BE2C (cell line): ENCODE measurements around the gene DNMBP.
"Not testable (repeated sequence)": the region's sequence is repeated elsewhere in the genome, so short reads cannot be mapped to it uniquely, and the experiment has no call there.

Source experiments
- DNase-seq: peaks from one replicate; pipeline ENCODE4 v3.0.0-alpha.2; 2020
- H3K27me3 ChIP-seq: fragments of 250-450 bp; sonication (Bioruptor Pico); 2 replicates; pipeline ENCODE4 v1.5.1; 2020; ENCODE audit warnings: mild to moderate bottlenecking
- H3K36me3 ChIP-seq: fragments of 250-450 bp; sonication (Bioruptor Pico); 2 replicates; pipeline ENCODE4 v1.5.1; 2020; ENCODE audit warnings: mild to moderate bottlenecking
- H3K4me1 ChIP-seq: fragments of 250-450 bp; sonication (Bioruptor Pico); 2 replicates; pipeline ENCODE4 v1.5.1; 2020
- H3K4me3 ChIP-seq: 2 replicates; pipeline ENCODE4 v1.5.1; 2011; ENCODE audit warnings: low read depth, low read length
- H3K9me3 ChIP-seq: fragments of 250-450 bp; sonication (Bioruptor Pico); 2 replicates; pipeline ENCODE4 v1.5.1; 2020
- TF ChIP-seq, protein P1 (sequence below): IDR thresholded peaks from 2 replicates; pipeline ENCODE4 v1.5.1; 2012; ENCODE audit warnings: mild to moderate bottlenecking, low read depth, low read length

Gene DNMBP

GRCh38 chr10:99952799-99953198 lies 56.9 kb downstream of the DNMBP start:
- TF ChIP-seq, protein P1, sequence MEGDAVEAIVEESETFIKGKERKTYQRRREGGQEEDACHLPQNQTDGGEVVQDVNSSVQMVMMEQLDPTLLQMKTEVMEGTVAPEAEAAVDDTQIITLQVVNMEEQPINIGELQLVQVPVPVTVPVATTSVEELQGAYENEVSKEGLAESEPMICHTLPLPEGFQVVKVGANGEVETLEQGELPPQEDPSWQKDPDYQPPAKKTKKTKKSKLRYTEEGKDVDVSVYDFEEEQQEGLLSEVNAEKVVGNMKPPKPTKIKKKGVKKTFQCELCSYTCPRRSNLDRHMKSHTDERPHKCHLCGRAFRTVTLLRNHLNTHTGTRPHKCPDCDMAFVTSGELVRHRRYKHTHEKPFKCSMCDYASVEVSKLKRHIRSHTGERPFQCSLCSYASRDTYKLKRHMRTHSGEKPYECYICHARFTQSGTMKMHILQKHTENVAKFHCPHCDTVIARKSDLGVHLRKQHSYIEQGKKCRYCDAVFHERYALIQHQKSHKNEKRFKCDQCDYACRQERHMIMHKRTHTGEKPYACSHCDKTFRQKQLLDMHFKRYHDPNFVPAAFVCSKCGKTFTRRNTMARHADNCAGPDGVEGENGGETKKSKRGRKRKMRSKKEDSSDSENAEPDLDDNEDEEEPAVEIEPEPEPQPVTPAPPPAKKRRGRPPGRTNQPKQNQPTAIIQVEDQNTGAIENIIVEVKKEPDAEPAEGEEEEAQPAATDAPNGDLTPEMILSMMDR, result no peak
- Histone ChIP-seq H3K27me3 (no peaks in the 10 kb centered on the region), H3K4me1 (no peaks in the 10 kb centered on the region), H3K9me3 (no peaks in the 10 kb centered on the region), H3K4me3 (no peak overlapping the region), H3K36me3 (no peaks in the 10 kb centered on the region; the same call in none of the 2 replicates)
- no peak for DNase-seq

GRCh38 chr10:99946051-99946450 lies 63.7 kb downstream of the DNMBP start:
- not testable (repeated sequence) for DNase-seq, H3K27me3 ChIP-seq, H3K36me3 ChIP-seq, H3K4me1 ChIP-seq, H3K9me3 ChIP-seq, H3K4me3 ChIP-seq

DNA sequence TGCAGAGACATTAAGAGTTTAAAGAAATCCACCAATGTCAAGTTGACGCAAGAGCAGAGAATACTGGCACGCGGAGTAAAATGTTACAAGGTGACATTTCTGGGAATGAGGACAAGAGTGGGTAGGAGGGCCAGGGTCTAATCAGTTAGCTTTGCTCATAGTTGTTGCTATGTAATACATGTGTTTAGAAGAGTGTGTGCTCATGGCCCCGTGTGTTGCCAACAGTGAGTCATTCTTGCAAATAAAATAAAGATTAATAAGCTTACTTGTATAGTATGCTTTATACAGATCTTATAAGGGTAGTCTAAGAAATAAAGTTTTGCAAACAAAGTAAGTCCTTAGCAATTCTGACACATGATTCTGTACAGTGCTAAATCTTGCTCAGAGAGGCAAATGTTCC lies 64.5 kb downstream of the DNMBP start:
- H3K4me3 ChIP-seq, result no peak overlapping the region
- H3K9me3 ChIP-seq, result no peaks in the 10 kb centered on the region
- no peaks in the 10 kb centered on the region for H3K27me3 ChIP-seq
- TF ChIP-seq, protein P1, result no peak
- DNase-seq, result no peak
- no peaks in the 10 kb centered on the region for H3K4me1 ChIP-seq
- H3K36me3 ChIP-seq, result no peaks in the 10 kb centered on the region

GRCh38 chr10:99944860-99945259 lies 64.9 kb downstream of the DNMBP start:
- TF ChIP-seq, protein P1, result no peak
- H3K27me3 ChIP-seq, result no peaks in the 10 kb centered on the region
- no peak overlapping the region for H3K4me3 ChIP-seq
- no peaks in the 10 kb centered on the region for H3K4me1 ChIP-seq
- H3K9me3 ChIP-seq, result no peaks in the 10 kb centered on the region
- no peak for DNase-seq
- H3K36me3 ChIP-seq, result no peaks in the 10 kb centered on the region

- H3K4me1 ChIP-seq, result no peaks in the 10 kb centered on the region
Measured at GRCh38 chr10:99943908-99944307, 65.8 kb downstream of the DNMBP start.

GRCh38 chr10:99941942-99942820 lies 67.6 kb downstream of the DNMBP start:
- Histone ChIP-seq H3K4me3 (no peak overlapping the region), H3K27me3 (no peaks in the 10 kb centered on the region), H3K9me3 (no peaks in the 10 kb centered on the region), H3K36me3 (no peaks in the 10 kb centered on the region), H3K4me1 (no peaks in the 10 kb centered on the region)
- TF ChIP-seq, protein P1, result no peak
- DNase-seq, result no peak

More at GRCh38 chr10:99943908-99944307, 65.8 kb downstream of the DNMBP start:
- H3K4me3 ChIP-seq, result no peak overlapping the region
- DNase-seq, result no peak
- H3K27me3 ChIP-seq, result no peaks in the 10 kb centered on the region
- TF ChIP-seq, protein P1, result no peak
- no peaks in the 10 kb centered on the region for H3K9me3 ChIP-seq
- no peaks in the 10 kb centered on the region for H3K36me3 ChIP-seq
